Stomach (tissue), 4 donors: ENCODE measurements around the gene ADCY9.

ENCODE experiments used
- POLR2A ChIP-seq, 4 donors: fragments of 450-650 bp; IDR thresholded peaks; one replicate each; pipeline ENCODE4 v1.6.1; 2016; ENCODE audit warnings: antibody characterized with exemption in 4 of 4, control low read depth in 2 of 4, mild to moderate bottlenecking in 1 of 4, moderate library complexity in 1 of 4
- POLR2AphosphoS5 ChIP-seq, 3 donors: sonication (generic); formaldehyde crosslinking; IDR thresholded peaks; one replicate each; pipeline ENCODE4 v1.6.1; 2016; ENCODE audit warnings: antibody characterized with exemption in 3 of 3

GRCh38 chr16:3951861-3952736 lies 164.1 kb downstream of the ADCY9 start:
- TF ChIP-seq POLR2A (IDR thresholded peaks at IDR 0.05) (no peak), POLR2AphosphoS5 (IDR thresholded peaks at IDR 0.05) (no peak)
